ENCODE measurements around the gene FSD1L.
"Not testable (repeated sequence)": the region's sequence is repeated elsewhere in the genome, so short reads cannot be mapped to it uniquely, and the experiment has no call there.

Gene FSD1L

DNA sequence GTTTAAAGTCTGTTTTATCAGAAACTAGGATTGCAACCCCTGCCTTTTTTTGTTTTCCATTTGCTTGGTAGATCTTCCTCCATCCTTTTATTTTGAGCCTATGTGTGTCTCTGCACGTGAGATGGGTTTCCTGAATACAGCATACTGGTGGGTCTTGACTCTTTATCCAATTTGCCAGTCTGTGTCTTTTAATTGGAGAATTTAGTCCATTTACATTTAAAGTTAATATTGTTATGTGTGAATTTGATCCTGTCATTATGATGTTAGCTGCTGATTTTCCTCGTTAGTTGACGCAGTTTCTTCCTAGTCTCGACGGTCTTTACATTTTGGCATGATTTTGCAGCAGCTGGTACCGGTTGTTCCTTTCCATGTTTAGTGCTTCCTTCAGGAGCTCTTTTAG, 132.1 kb downstream of the FSD1L start:
- not testable (repeated sequence) for DNase-seq

DNA sequence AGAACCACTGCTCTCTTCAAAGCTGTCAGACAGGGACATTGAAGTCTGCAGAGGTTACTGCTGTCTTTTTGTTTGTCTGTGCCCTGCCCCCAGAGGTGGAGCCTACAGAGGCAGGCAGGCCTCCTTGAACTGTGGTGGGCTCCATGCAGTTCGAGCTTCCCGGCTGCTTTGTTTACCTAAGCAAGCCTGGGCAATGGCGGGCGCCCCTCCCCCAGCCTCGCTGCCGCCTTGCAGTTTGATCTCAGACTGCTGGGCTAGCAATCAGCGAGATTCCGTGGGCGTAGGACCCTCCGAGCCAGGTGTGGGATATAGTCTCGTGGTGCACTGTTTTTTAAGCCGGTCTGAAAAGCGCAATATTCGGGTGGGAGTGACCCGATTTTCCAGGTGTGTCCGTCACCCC, 133.7 kb downstream of the FSD1L start:
- DNase-seq = not testable (repeated sequence)

DNA sequence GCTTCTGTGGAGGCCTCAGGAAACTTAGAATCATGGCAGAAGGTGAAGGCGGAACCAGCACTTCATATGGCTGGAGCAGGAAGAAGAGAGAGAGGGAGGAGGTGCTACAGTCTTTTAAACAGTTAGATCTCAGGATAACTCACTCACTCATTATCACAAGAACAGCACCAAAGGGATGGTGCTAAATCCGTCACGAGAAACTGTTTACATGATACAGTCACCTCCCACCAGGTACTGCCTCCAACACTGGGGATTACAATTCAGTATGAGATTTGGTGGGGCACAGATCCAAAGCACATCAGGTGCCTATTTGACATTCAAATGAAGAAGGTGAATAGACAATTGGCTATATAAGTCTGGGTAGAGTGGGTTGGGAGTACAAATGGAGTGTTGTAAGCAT, 145.3 kb downstream of the FSD1L start:
- no peak for DNase-seq

Measured in CD4-positive, alpha-beta T cell treated with Interleukin-21 for 1 hour (primary cell).